Spleen (tissue), 11 donors: Measurements from ENCODE around the gene EPHA6. TPM values are rescaled to one million over a fixed set of nuclear protein-coding genes. Genes with fewer than 3 reads are reported as not detected.

Experiments used
- DNase-seq: peaks from one replicate; pipeline ENCODE4 v3.0.0-alpha.2; 2020
- H3K27ac ChIP-seq, 8 donors: fragments of 200-600 bp; sonication (generic) in 7 of 8; 1 replicate in 4 of 8; 2 replicates in 4 of 8; pipeline versions ENCODE4 v1.5.0 to v1.8.0; 2016 to 2021; ENCODE audit warnings: inconsistent platforms in 4 of 8, mild to moderate bottlenecking in 4 of 8, moderate library complexity in 1 of 8
- H3K27me3 ChIP-seq, 7 donors: fragments of 200-600 bp; sonication (generic) in 6 of 7; replicated peaks in 1 of 7; 1 replicate in 4 of 7; 2 replicates in 3 of 7; pipeline versions ENCODE4 v1.5.0 to v1.8.0; 2016 to 2021; ENCODE audit warnings: inconsistent platforms in 3 of 7, mild to moderate bottlenecking in 1 of 7
- H3K36me3 ChIP-seq, 6 donors: fragments of 200-600 bp; sonication (generic) in 5 of 6; 1 replicate in 4 of 6; 2 replicates in 2 of 6; pipeline versions ENCODE4 v1.5.0 to v1.8.0; 2016 to 2021; ENCODE audit warnings: inconsistent platforms in 2 of 6
- H3K4me1 ChIP-seq, 6 donors: fragments of 200-600 bp; sonication (generic) in 5 of 6; 1 replicate in 3 of 6; 2 replicates in 3 of 6; pipeline versions ENCODE4 v1.5.0 to v1.8.0; 2016 to 2021; ENCODE audit warnings: inconsistent platforms in 3 of 6
- H3K4me3 ChIP-seq, 8 donors: fragments of 200-600 bp; sonication (generic) in 7 of 8; 1 replicate in 4 of 8; 2 replicates in 4 of 8; pipeline versions ENCODE4 v1.5.0 to v1.8.0; 2016 to 2021; ENCODE audit warnings: inconsistent platforms in 4 of 8, mild to moderate bottlenecking in 4 of 8, moderate library complexity in 2 of 8
- H3K9me3 ChIP-seq, 8 donors: fragments of 200-600 bp; sonication (generic) in 7 of 8; 1 replicate in 4 of 8; 2 replicates in 4 of 8; pipeline versions ENCODE4 v1.5.0 to v1.8.0; 2016 to 2021; ENCODE audit warnings: inconsistent platforms in 4 of 8
- POLR2A ChIP-seq, 3 donors: fragments of 450-650 bp; IDR thresholded peaks; one replicate each; pipeline ENCODE4 v1.5.1; 2017; ENCODE audit warnings: antibody characterized with exemption in 3 of 3, mild to moderate bottlenecking in 1 of 3
- POLR2AphosphoS5 ChIP-seq, 3 donors: sonication (generic); formaldehyde crosslinking; IDR thresholded peaks; one replicate each; pipeline ENCODE4 v1.5.1; 2017; ENCODE audit warnings: antibody characterized with exemption in 3 of 3
- WGBS, 5 donors: extraction: QIAGEN DNeasy Blood & Tissue Kit in 3 of 5; methylation state at CpG; one replicate each; pipeline versions ENCODE4 v1.1.5 to v1.1.7; 2013 to 2018; 5-methylcytosine and 5-hydroxymethylcytosine counted together
- intact Hi-C: fragments of 100-400 bp; cut with DNase I; formaldehyde crosslinking; loops from one replicate; pipeline ENCODE4 v1.15.0; 2023; ENCODE audit warnings: low total_unique reads
- polyA plus RNA-seq, 3 donors: library from polyadenylated mRNA; stranded (reverse); fragments of 200-250 nt; gene quantifications; one replicate each; pipeline ENCODE4 v1.2.1, GENCODE V29; 2013
- total RNA-seq, 7 donors: library from RNA; depleted of rRNA in 3 of 7; stranded (reverse); fragments of >200 nt in 3 of 7; fragmentation: NEBNext Ultra II Directional in 4 of 7; extraction: Animal tissue kit (Norgen Biotek cat#: 25700) in 4 of 7; gene quantifications; one replicate each; pipeline versions ENCODE4 v1.1.0 to v1.2.1, GENCODE V29; 2016 to 2021
- TF ChIP-seq, protein P1 (sequence below), 11 experiments: fragments of 200-600 bp in 7 of 11; fragments of 450-650 bp in 4 of 11; sonication (generic) in 4 of 11; IDR thresholded peaks in 8 of 11; conservative IDR thresholded peaks in 3 of 11; 1 replicate in 7 of 11; 2 replicates in 4 of 11; pipeline versions ENCODE4 v1.4.0 to v1.8.0; 2016 to 2021; ENCODE audit warnings: antibody characterized with exemption in 11 of 11, inconsistent platforms in 4 of 11, mild to moderate bottlenecking in 1 of 11
- donor health status: healthy with polysubstance abuse.
- donor health status: DM: no; HTN: no; CAD: no; lungs with moderate emphysema.
- donor health status: DM: no; HTN: no; CAD: no.
- donor health status: Bipolar disorder and iron deficiency.
- donor health status: healthy.
- donor health status: DM: no; HTN: no; CAD: no.
- donor health status: DM: yes; HTN: yes; CAD: no.

EPHA6 gene
- total and polyA plus RNA-seq, 10 donors, result 0.44 TPM; not detected in 9

DNA sequence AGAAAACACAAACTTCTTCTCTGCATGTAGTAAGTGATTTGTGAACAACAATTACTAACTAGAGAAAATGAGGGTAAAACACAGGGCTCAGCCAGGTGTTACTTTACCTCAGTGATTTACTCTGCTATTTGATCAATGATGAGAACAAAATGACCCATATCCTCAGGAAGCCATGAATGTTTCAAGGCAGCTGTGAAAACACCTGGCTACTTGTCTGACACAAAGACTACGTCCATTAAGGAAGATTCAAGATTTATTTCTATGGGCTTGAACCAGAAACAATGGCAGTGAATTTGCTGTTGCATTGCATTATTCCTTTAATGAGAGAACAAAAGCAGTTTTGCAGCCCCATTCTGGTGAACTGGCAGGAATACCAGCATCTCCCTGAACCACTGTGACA lies 575.5 kb downstream of the EPHA6 start:
- H3K27ac ChIP-seq, result no peak overlapping the region
- intact Hi-C loops, result no loop called here
- H3K4me3 ChIP-seq, result no peak overlapping the region
- H3K27me3 ChIP-seq, result no peaks in the 10 kb centered on the region
- H3K9me3 ChIP-seq, result peaks cover 0 to 25% (median 19%) of the 10 kb centered on the region in 8 donors
- no peaks in the 10 kb centered on the region for H3K36me3 ChIP-seq
- 45 to 65% (median 64%) methylated on average over 1 of the region's 1 CpG for WGBS, 5 donors
- no peak for DNase-seq
- TF ChIP-seq POLR2A (IDR thresholded peaks at IDR 0.05), result no peak
- TF ChIP-seq, protein P1, sequence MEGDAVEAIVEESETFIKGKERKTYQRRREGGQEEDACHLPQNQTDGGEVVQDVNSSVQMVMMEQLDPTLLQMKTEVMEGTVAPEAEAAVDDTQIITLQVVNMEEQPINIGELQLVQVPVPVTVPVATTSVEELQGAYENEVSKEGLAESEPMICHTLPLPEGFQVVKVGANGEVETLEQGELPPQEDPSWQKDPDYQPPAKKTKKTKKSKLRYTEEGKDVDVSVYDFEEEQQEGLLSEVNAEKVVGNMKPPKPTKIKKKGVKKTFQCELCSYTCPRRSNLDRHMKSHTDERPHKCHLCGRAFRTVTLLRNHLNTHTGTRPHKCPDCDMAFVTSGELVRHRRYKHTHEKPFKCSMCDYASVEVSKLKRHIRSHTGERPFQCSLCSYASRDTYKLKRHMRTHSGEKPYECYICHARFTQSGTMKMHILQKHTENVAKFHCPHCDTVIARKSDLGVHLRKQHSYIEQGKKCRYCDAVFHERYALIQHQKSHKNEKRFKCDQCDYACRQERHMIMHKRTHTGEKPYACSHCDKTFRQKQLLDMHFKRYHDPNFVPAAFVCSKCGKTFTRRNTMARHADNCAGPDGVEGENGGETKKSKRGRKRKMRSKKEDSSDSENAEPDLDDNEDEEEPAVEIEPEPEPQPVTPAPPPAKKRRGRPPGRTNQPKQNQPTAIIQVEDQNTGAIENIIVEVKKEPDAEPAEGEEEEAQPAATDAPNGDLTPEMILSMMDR (IDR thresholded peaks at IDR 0.05 in 8 of 11, conservative IDR thresholded peaks at IDR 0.05 in 3 of 11), result no peak
- TF ChIP-seq POLR2AphosphoS5 (IDR thresholded peaks at IDR 0.05), result no peak
- no peaks in the 10 kb centered on the region for H3K4me1 ChIP-seq

DNA sequence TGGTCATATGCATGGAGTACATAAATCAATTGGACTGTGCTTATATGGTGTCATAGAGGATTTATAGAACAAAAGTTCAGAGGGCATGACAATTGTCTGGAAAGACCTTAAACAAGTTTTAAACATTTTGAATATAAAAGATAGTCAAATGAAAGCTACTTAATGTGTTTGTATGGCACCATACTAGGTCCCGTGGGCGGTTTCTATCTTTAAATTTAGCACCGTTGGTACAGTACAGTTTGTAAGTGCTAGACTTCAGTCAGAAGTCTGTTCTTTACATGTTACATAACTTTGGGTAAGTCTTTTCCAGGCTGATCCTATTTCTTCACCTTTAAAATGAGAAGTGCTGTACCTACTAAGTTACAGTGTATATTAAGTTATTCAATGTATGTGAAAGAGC lies 576.8 kb downstream of the EPHA6 start:
- DNase-seq, result no peak
- intact Hi-C loops, result no loop called here
- Histone ChIP-seq H3K36me3 (no peaks in the 10 kb centered on the region), H3K27ac (no peak overlapping the region), H3K9me3 (peaks cover 0 to 22% (median 18%) of the 10 kb centered on the region in 8 donors), H3K4me3 (no peak overlapping the region), H3K27me3 (no peaks in the 10 kb centered on the region), H3K4me1 (no peaks in the 10 kb centered on the region)
- 81 to 91% (median 84%) methylated on average over 3 of the region's 3 CpGs for WGBS, 5 donors
- TF ChIP-seq, protein P1 (IDR thresholded peaks at IDR 0.05 in 8 of 11, conservative IDR thresholded peaks at IDR 0.05 in 3 of 11), result no peak
- TF ChIP-seq POLR2A (IDR thresholded peaks at IDR 0.05) (no peak), POLR2AphosphoS5 (IDR thresholded peaks at IDR 0.05) (no peak)

- no peak for TF ChIP-seq POLR2A (IDR thresholded peaks at IDR 0.05)
- TF ChIP-seq, protein P1 (IDR thresholded peaks at IDR 0.05 in 8 of 11, conservative IDR thresholded peaks at IDR 0.05 in 3 of 11), result no peak
- TF ChIP-seq POLR2AphosphoS5 (IDR thresholded peaks at IDR 0.05), result no peak
- DNase-seq, result no peak
- Histone ChIP-seq H3K9me3 (no peaks in the 10 kb centered on the region), H3K27me3 (no peaks in the 10 kb centered on the region), H3K36me3 (no peaks in the 10 kb centered on the region), H3K27ac (no peak overlapping the region), H3K4me1 (no peaks in the 10 kb centered on the region), H3K4me3 (no peak overlapping the region)
- intact Hi-C loops, result no loop called here
Observed at GRCh38 chr3:97409612-97410011, 595.2 kb downstream of the EPHA6 start.

- no peaks in the 10 kb centered on the region for H3K4me1 ChIP-seq
- TF ChIP-seq POLR2AphosphoS5 (IDR thresholded peaks at IDR 0.05), result no peak
- TF ChIP-seq, protein P1 (IDR thresholded peaks at IDR 0.05 in 8 of 11, conservative IDR thresholded peaks at IDR 0.05 in 3 of 11), result no peak
- no peaks in the 10 kb centered on the region for H3K27me3 ChIP-seq
- peaks cover 0 to 36% (median 21%) of the 10 kb centered on the region in 8 donors for H3K9me3 ChIP-seq
- no peak overlapping the region for H3K27ac ChIP-seq
- H3K36me3 ChIP-seq, result no peaks in the 10 kb centered on the region
- no peak overlapping the region for H3K4me3 ChIP-seq
- intact Hi-C loops, result no loop called here
- no peak for DNase-seq
Observed at GRCh38 chr3:97421565-97421964, 607.2 kb downstream of the EPHA6 start.
